NOMO-1 (cell line): ENCODE measurements around the gene STK31.
A peak's percentile ranks its signal among the peaks of the same experiment; 100 is the strongest.
"Not testable (repeated sequence)": the region's sequence is repeated elsewhere in the genome, so short reads cannot be mapped to it uniquely, and the experiment has no call there.

Experiments
- DNase-seq, 2 experiments: peaks; one replicate each; lab custom pipeline; 2025; ENCODE audit not compliant: unreplicated experiment in 2 of 2; lab: John Stamatoyannopoulos, UW

The STK31 gene

GRCh38 chr7:23710000-23710399, at the start of gene STK31:
STK31 (plus strand) TSS chr7:23710219; CDS start chr7:23710286, 67 bp downstream.
- DNase-seq: no peak

GRCh38 chr7:23661385-23661784, 48.6 kb upstream of the STK31 start:
- DNase-seq: no peak

GRCh38 chr7:23662124-23662983, 47.7 kb upstream of the STK31 start:
- DNase-seq: no peak

GRCh38 chr7:23662984-23663313, 47.1 kb upstream of the STK31 start:
- DNase-seq: no peak

- DNase-seq: no peak
Observed at GRCh38 chr7:23664122-23664521, 45.9 kb upstream of the STK31 start.

GRCh38 chr7:23672033-23672432, 38.0 kb upstream of the STK31 start:
- DNase-seq: no peak

GRCh38 chr7:23679898-23680413, 30.1 kb upstream of the STK31 start, which contains the start of gene FAM221A:
FAM221A (plus strand) TSS chr7:23680199; CDS start chr7:23680219, 20 bp downstream.
- peak; percentile 56 to 65 for DNase-seq

- peak in 1 of 2 experiments; percentile 2 for DNase-seq
Observed at GRCh38 chr7:23680414-23681405, 29.3 kb upstream of the STK31 start.

GRCh38 chr7:23684041-23684440, 26.0 kb upstream of the STK31 start:
- DNase-seq: not testable (repeated sequence)

- DNase-seq: peak in 1 of 2 experiments; percentile 4
Observed at GRCh38 chr7:23685731-23686130, 24.3 kb upstream of the STK31 start.

- no peak for DNase-seq
Observed at GRCh38 chr7:23687011-23687410, 23.0 kb upstream of the STK31 start.

- DNase-seq: no peak
Observed at GRCh38 chr7:23689165-23689564, 20.9 kb upstream of the STK31 start.

- no peak for DNase-seq
Observed at GRCh38 chr7:23691320-23691719, 18.7 kb upstream of the STK31 start.

GRCh38 chr7:23693224-23693623, 16.8 kb upstream of the STK31 start:
- no peak for DNase-seq

- peak; percentile 37 to 41 for DNase-seq
Observed at GRCh38 chr7:23696916-23697441, 13.0 kb upstream of the STK31 start.

GRCh38 chr7:23698822-23699221, 11.2 kb upstream of the STK31 start:
- DNase-seq: no peak

- DNase-seq: no peak
Observed at GRCh38 chr7:23700046-23700445, 10.0 kb upstream of the STK31 start.

- DNase-seq: no peak
Observed at GRCh38 chr7:23709081-23709750, 803 bp upstream of the STK31 start.

- peak in 1 of 2 experiments; percentile 6 for DNase-seq
Observed at GRCh38 chr7:23712368-23713284, 2.6 kb downstream of the STK31 start.
